HL-60 (cell line): ENCODE data around the gene PRMT7.

Experiments
- DNase-seq, 2 experiments: peaks; one replicate each; pipeline ENCODE4 v3.0.0-alpha.2; 2010 to 2020; ENCODE audit warnings: low read depth in 1 of 2, low spot score in 1 of 2
- H3K27ac ChIP-seq: fragments of 250-450 bp; sonication (Bioruptor Pico); replicated peaks from 2 replicates; pipeline ENCODE4 v1.5.1; 2020; ENCODE audit warnings: mild to moderate bottlenecking, moderate library complexity
- H3K27me3 ChIP-seq: fragments of 250-450 bp; sonication (Bioruptor Pico); 2 replicates; pipeline ENCODE4 v1.5.1; 2021; ENCODE audit warnings: mild to moderate bottlenecking, moderate library complexity; ENCODE audit not compliant: insufficient read depth, poor library complexity, severe bottlenecking
- H3K4me3 ChIP-seq: replicated peaks from 2 replicates; pipeline ENCODE4 v1.5.1; 2011; ENCODE audit warnings: mild to moderate bottlenecking, control low read depth, low read length; ENCODE audit not compliant: insufficient read depth
- CTCF ChIP-seq: IDR thresholded peaks from one replicate; pipeline ENCODE4 v1.5.1; 2011; ENCODE audit warnings: low read length, control low read depth, inconsistent platforms; ENCODE audit not compliant: insufficient read depth
- GABPA ChIP-seq: IDR thresholded peaks from 2 replicates; pipeline ENCODE4 v1.6.1; 2012; ENCODE audit warnings: low read depth
- POLR2AphosphoS5 ChIP-seq: IDR thresholded peaks from 2 replicates; pipeline ENCODE4 v1.6.1; 2012; ENCODE audit warnings: low read depth
- REST ChIP-seq: IDR thresholded peaks from 2 replicates; pipeline ENCODE4 v1.6.1; 2012; ENCODE audit warnings: low read depth; ENCODE audit not compliant: insufficient replicate concordance
- SPI1 ChIP-seq: IDR thresholded peaks from 2 replicates; pipeline ENCODE4 v1.6.1; 2012; ENCODE audit warnings: low read depth, mild to moderate bottlenecking, borderline replicate concordance

Gene PRMT7

GRCh38 chr16:68283346-68283745, 27.5 kb upstream of the PRMT7 start:
- Histone ChIP-seq H3K27me3 (no peaks in the 10 kb centered on the region), H3K27ac (peak overlapping the region; percentile 88), H3K4me3 (no peak overlapping the region)
- no peak for TF ChIP-seq CTCF
- peak; percentile 66; the same call in 1 of the 2 replicates for TF ChIP-seq SPI1
- no peak for DNase-seq

- Histone ChIP-seq H3K27me3 (no peaks in the 10 kb centered on the region), H3K27ac (peak overlapping the region; percentile 88), H3K4me3 (no peak overlapping the region)
- DNase-seq = no peak
- TF ChIP-seq POLR2AphosphoS5 (no peak), GABPA (no peak), CTCF (no peak), REST (no peak), SPI1 (no peak)
These were observed 26.8 kb upstream of the PRMT7 start for GRCh38 chr16:68283801-68284598.

GRCh38 chr16:68284847-68285246, 26.0 kb upstream of the PRMT7 start:
- Histone ChIP-seq H3K27me3 (no peaks in the 10 kb centered on the region), H3K27ac (peak overlapping the region; percentile 88), H3K4me3 (no peak overlapping the region)
- TF ChIP-seq POLR2AphosphoS5 (peak; percentile 45; the same call in 1 of the 2 replicates), CTCF (no peak), SPI1 (peak; percentile 91), GABPA (no peak), REST (no peak)
- peak in 1 of 2 experiments; percentile 77 for DNase-seq

- TF ChIP-seq SPI1 (no peak), CTCF (no peak), REST (no peak), POLR2AphosphoS5 (no peak), GABPA (no peak)
- Histone ChIP-seq H3K4me3 (no peak overlapping the region), H3K27me3 (no peaks in the 10 kb centered on the region), H3K27ac (peak overlapping the region; percentile 88)
- no peak for DNase-seq
These were observed 25.1 kb upstream of the PRMT7 start for GRCh38 chr16:68285683-68286082.
